ENCODE results near the gene ADH7. TPM values are rescaled to one million over a fixed set of nuclear protein-coding genes. Genes with fewer than 3 reads are reported as not detected.

Gene ADH7
- total RNA-seq, 1 experiment from 2014 or later, result not detected

DNA sequence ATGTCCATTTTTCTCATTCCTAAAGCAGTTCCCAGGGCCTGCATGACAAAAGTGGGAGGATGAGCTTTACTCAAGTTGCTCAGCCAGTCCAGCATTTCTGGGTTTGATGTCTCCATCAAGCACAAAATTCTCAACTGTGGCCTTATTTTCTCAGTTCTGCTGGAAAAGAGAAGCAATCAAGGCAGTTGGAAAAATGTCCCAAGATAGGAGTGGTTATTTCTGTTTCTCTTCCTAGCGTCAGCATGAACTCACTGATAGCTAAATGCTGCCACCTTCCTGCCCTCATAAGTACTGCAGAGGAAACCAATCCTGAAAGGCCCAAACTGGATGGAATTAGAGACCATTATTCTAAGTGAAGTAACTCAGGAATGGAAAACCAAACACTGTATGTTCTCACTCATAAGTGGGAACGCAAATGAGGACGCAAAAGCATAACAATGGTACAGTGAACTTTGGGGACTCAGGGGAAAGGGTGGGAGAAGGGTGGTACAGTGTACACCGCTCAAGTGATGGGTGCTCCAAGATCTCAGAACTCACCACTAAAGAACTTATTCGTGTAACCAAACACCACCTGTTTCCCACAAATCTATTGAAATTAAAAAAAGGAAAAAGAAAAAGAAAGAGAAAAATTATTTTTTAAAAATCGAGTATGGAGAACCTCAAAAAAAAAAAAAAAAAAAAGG, 29.6 kb downstream of the ADH7 start:
- intact Hi-C loops (cut with micrococcal nuclease), result loop anchor here (1.0 to 5.0 kb wide), 6 partner anchors 57 to 1258 kb away; no protein-coding TSS in a partner anchor
- Histone ChIP-seq H3K79me2 (ENCODE audit: insufficient read depth, low read length) (no peaks in the 10 kb centered on the region), H3K36me3 (ENCODE audit: control insufficient read depth in 1 of 2, insufficient read depth in 2 of 2, low read length in 2 of 2) (no peaks in the 10 kb centered on the region), H3K9me2 (ENCODE audit: insufficient read depth) (no peaks in the 10 kb centered on the region), H3K9ac (ENCODE audit: low read length) (no peak overlapping the region), H2AFZ (ENCODE audit: low read depth, low read length, poor library complexity, severe bottlenecking) (peak overlapping the region; percentile 33), H3K9me3 (ENCODE audit: control insufficient read depth in 1 of 2, insufficient read depth in 1 of 2, low read depth in 1 of 2, low read length in 2 of 2) (no peaks in the 10 kb centered on the region), H4K20me1 (ENCODE audit: insufficient read depth) (no peaks in the 10 kb centered on the region), H3K27me3 (ENCODE audit: insufficient read depth, low read length) (no peaks in the 10 kb centered on the region), H3K4me1 (ENCODE audit: control insufficient read depth in 1 of 2, insufficient read depth in 2 of 2, low read length in 2 of 2) (peaks cover 0 to 9% of the 10 kb centered on the region in 2 experiments; a peak in 1 of 4 replicates), H3K27ac (ENCODE audit: low read depth, low read length) (no peak overlapping the region), H3K4me3 (replicated peaks in 1 of 2; ENCODE audit: low read depth in 1 of 2, low read length in 2 of 2) (no peak overlapping the region), H3K4me2 (ENCODE audit: low read length) (no peak overlapping the region)
- DNase-seq (ENCODE audit: low read depth, low spot score) (peak; percentile 60), ATAC-seq (peak; percentile 88)
- BruUV-seq (replicated peaks), result no TSS peak
- ChIA-PET CTCF (interaction anchor here (0.8 to 2.3 kb wide), 6 partner anchors 20 to 1419 kb away, joined by 3 to 9 read pairs (median 4); partner anchors contain the start of gene METAP1), RAD21 (ENCODE audit: low non-redundant PET in 1 of 2, low total read pairs in 2 of 2, uncharacterized antibody in 2 of 2, unreplicated experiment in 2 of 2) (no interaction called here), POLR2A (no interaction called here)
- TF ChIP-seq RAD21 (IDR thresholded peaks at IDR 0.05; ENCODE audit: low read depth) (peak; percentile 94), SIN3A (IDR thresholded peaks at IDR 0.05; ENCODE audit: low read depth) (no peak)
- TF ChIP-seq, protein P1, sequence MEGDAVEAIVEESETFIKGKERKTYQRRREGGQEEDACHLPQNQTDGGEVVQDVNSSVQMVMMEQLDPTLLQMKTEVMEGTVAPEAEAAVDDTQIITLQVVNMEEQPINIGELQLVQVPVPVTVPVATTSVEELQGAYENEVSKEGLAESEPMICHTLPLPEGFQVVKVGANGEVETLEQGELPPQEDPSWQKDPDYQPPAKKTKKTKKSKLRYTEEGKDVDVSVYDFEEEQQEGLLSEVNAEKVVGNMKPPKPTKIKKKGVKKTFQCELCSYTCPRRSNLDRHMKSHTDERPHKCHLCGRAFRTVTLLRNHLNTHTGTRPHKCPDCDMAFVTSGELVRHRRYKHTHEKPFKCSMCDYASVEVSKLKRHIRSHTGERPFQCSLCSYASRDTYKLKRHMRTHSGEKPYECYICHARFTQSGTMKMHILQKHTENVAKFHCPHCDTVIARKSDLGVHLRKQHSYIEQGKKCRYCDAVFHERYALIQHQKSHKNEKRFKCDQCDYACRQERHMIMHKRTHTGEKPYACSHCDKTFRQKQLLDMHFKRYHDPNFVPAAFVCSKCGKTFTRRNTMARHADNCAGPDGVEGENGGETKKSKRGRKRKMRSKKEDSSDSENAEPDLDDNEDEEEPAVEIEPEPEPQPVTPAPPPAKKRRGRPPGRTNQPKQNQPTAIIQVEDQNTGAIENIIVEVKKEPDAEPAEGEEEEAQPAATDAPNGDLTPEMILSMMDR (IDR thresholded peaks at IDR 0.05 in 2 of 3, conservative IDR thresholded peaks at IDR 0.05 in 1 of 3; ENCODE audit: borderline replicate concordance in 1 of 3, insufficient read depth in 1 of 3, low read depth in 2 of 3, low read length in 2 of 3), result peak; percentile 79 to 88 (median 86); a peak in 5 of 6 replicates

DNA sequence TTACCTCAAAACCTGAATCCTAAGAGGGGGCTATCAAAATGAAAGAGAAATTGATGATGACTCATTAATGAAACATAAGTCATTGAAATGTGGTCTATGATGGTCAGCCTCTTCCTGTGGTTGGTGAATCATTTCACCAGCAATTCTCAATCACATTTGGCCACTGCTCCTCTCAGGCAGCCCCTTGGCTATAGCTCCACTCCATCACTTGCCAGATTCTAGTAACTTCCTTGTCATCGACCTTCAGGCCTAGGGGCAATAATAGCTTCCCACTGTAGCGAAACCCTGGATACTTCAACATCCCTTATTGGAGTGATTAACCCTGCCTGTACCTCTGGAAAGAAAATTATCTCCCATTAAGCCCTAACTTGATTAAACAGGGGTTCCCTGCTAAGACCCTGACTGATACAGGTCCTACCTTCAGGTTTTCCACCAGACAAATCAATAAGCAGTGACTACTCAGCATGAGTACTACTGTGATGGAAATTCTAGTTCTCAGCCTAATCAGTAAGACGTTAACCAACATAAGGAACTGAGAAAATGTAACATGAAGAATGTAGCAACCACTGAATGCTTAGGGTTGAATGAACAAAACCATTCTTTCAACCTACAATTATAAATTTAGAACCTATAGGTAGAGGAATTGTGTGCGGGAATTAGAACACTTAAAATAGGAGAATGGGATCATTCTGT, 30.4 kb downstream of the ADH7 start:
- H3K27ac ChIP-seq (ENCODE audit: low read depth, low read length), result no peak overlapping the region
- TF ChIP-seq ELF1 (IDR thresholded peaks at IDR 0.05; ENCODE audit: borderline replicate concordance, low read depth), result no peak
- TF ChIP-seq, protein P2, sequence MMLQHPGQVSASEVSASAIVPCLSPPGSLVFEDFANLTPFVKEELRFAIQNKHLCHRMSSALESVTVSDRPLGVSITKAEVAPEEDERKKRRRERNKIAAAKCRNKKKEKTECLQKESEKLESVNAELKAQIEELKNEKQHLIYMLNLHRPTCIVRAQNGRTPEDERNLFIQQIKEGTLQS (IDR thresholded peaks at IDR 0.05), result no peak
- TF ChIP-seq, protein P3, sequence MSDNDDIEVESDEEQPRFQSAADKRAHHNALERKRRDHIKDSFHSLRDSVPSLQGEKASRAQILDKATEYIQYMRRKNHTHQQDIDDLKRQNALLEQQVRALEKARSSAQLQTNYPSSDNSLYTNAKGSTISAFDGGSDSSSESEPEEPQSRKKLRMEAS (IDR thresholded peaks at IDR 0.05), result no peak
- peak; percentile 45 for TF ChIP-seq FOSL1 (IDR thresholded peaks at IDR 0.05; ENCODE audit: low read depth)
- TF ChIP-seq ZFX (IDR thresholded peaks at IDR 0.05), result no peak
- no peak for TF ChIP-seq ZNF274 (IDR thresholded peaks at IDR 0.05; ENCODE audit: low read depth, low read length)
- no peak for TF ChIP-seq YY1 (IDR thresholded peaks at IDR 0.05; ENCODE audit: extremely low read depth, insufficient replicate concordance, low read depth, low read length)
- TF ChIP-seq CBX3 (IDR thresholded peaks at IDR 0.05; ENCODE audit: low read depth), result no peak
- no peak for TF ChIP-seq CEBPB (IDR thresholded peaks at IDR 0.05; ENCODE audit: low read depth)

More for the DNA sequence above, 30.4 kb downstream of the ADH7 start:
- Histone ChIP-seq H3K4me1 (ENCODE audit: control insufficient read depth in 1 of 2, insufficient read depth in 2 of 2, low read length in 2 of 2) (peaks cover 0 to 9% of the 10 kb centered on the region in 2 experiments; a peak in 1 of 4 replicates), H3K4me3 (replicated peaks in 1 of 2; ENCODE audit: low read depth in 1 of 2, low read length in 2 of 2) (no peak overlapping the region), H3K36me3 (ENCODE audit: control insufficient read depth in 1 of 2, insufficient read depth in 2 of 2, low read length in 2 of 2) (no peaks in the 10 kb centered on the region), H3K4me2 (ENCODE audit: low read length) (peak overlapping the region; percentile 4; the same call in 1 of the 2 replicates), H3K9me3 (ENCODE audit: control insufficient read depth in 1 of 2, insufficient read depth in 1 of 2, low read depth in 1 of 2, low read length in 2 of 2) (no peaks in the 10 kb centered on the region), H4K20me1 (ENCODE audit: insufficient read depth) (no peaks in the 10 kb centered on the region), H3K9ac (ENCODE audit: low read length) (no peak overlapping the region), H2AFZ (ENCODE audit: low read depth, low read length, poor library complexity, severe bottlenecking) (peak overlapping the region; percentile 33), H3K79me2 (ENCODE audit: insufficient read depth, low read length) (no peaks in the 10 kb centered on the region), H3K27me3 (ENCODE audit: insufficient read depth, low read length) (no peaks in the 10 kb centered on the region), H3K9me2 (ENCODE audit: insufficient read depth) (no peaks in the 10 kb centered on the region)
- BruUV-seq (replicated peaks), result no TSS peak
- peak; percentile 18 for DNase-seq (ENCODE audit: low read depth, low spot score)
- ChIA-PET POLR2A (no interaction called here), RAD21 (ENCODE audit: low non-redundant PET in 1 of 2, low total read pairs in 2 of 2, uncharacterized antibody in 2 of 2, unreplicated experiment in 2 of 2) (no interaction called here), CTCF (interaction anchor here (0.8 to 2.3 kb wide), 6 partner anchors 19 to 1418 kb away, joined by 3 to 9 read pairs (median 4); partner anchors contain the start of gene METAP1)
- ATAC-seq, result peak; percentile 58; the same call in 1 of the 2 replicates
- intact Hi-C loops (cut with micrococcal nuclease), result loop anchor here (1.0 to 5.0 kb wide), 6 partner anchors 58 to 1257 kb away; no protein-coding TSS in a partner anchor

Measured in HCT116 (cell line).